Measurements from ENCODE around the gene ZFP69.

DNA sequence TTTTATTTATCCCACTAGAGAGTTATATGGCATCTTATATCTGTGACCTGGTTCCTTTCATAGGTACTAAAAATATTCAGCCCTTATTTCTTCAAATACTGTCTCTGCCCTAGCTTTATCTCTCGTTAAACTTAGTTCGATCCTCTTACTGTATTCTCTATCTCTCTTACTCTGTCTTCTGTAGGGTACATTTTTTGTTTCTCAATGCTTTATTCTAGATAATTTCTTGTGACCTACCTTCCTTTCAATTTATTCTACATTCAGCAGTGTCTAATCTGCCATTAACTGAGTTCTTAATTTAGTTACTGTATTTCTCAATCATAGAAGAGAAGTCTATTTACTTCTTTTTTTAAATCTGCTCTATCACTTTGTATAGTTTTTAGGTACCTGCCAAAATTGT lies 1.8 kb upstream of the ZFP69 start:
- TF ChIP-seq, protein P1, sequence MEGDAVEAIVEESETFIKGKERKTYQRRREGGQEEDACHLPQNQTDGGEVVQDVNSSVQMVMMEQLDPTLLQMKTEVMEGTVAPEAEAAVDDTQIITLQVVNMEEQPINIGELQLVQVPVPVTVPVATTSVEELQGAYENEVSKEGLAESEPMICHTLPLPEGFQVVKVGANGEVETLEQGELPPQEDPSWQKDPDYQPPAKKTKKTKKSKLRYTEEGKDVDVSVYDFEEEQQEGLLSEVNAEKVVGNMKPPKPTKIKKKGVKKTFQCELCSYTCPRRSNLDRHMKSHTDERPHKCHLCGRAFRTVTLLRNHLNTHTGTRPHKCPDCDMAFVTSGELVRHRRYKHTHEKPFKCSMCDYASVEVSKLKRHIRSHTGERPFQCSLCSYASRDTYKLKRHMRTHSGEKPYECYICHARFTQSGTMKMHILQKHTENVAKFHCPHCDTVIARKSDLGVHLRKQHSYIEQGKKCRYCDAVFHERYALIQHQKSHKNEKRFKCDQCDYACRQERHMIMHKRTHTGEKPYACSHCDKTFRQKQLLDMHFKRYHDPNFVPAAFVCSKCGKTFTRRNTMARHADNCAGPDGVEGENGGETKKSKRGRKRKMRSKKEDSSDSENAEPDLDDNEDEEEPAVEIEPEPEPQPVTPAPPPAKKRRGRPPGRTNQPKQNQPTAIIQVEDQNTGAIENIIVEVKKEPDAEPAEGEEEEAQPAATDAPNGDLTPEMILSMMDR (IDR thresholded peaks at IDR 0.05; ENCODE audit: insufficient read depth, low read length, poor library complexity, severe bottlenecking), result no peak
- no peak for TF ChIP-seq EZH2phosphoT487 (conservative IDR thresholded peaks at IDR 0.05; ENCODE audit: low read length)

Measured in SU-DHL-6 (cell line).